ENCODE results near the gene CAV2.

GRCh38 chr7:116524609-116525297, 25.2 kb downstream of the CAV2 start, which contains the start of gene CAV1:
- no peak for TF ChIP-seq CTCF (conservative IDR thresholded peaks at IDR 0.05; ENCODE audit: low read length)
- TF ChIP-seq EZH2phosphoT487 (IDR thresholded peaks at IDR 0.05; ENCODE audit: borderline replicate concordance, low read depth, low read length), result no peak
